Measurements from ENCODE around the gene RYR1. TPM values are rescaled to one million over a fixed set of nuclear protein-coding genes. Genes with fewer than 3 reads are reported as not detected.

Gene RYR1
- total and polyA plus RNA-seq, 4 donors = 2.8 to 7.6 (median 4.0) TPM

GRCh38 chr19:38389101-38389925, 44.2 kb upstream of the RYR1 start:
- H3K27me3 ChIP-seq (ENCODE audit: control insufficient read depth in 3 of 3, insufficient read depth in 3 of 3, low read length in 2 of 3) = peaks cover 0 to 81% (median 46%) of the 10 kb centered on the region in 3 donors
- no peak for ATAC-seq (ENCODE audit: insufficient read depth, low FRiP score)
- H3K9me3 ChIP-seq (ENCODE audit: control insufficient read depth in 4 of 4, insufficient read depth in 3 of 4, low read length in 3 of 4) = peaks cover 0 to 6% (median 0%) of the 10 kb centered on the region in 4 donors
- H3K4me1 ChIP-seq (ENCODE audit: control insufficient read depth in 5 of 5, insufficient read depth in 5 of 5, low read length in 5 of 5) = peaks cover 0 to 18% (median 0%) of the 10 kb centered on the region in 5 donors
- DNase-seq = no peak
- H3K9ac ChIP-seq (ENCODE audit: insufficient read depth in 1 of 2, low read length in 2 of 2) = no peak overlapping the region
- peak overlapping the region in 1 of 2 donors; percentile 47 for H3K27ac ChIP-seq (ENCODE audit: low read depth in 1 of 2, low read length in 1 of 2)
- TF ChIP-seq, protein P1, sequence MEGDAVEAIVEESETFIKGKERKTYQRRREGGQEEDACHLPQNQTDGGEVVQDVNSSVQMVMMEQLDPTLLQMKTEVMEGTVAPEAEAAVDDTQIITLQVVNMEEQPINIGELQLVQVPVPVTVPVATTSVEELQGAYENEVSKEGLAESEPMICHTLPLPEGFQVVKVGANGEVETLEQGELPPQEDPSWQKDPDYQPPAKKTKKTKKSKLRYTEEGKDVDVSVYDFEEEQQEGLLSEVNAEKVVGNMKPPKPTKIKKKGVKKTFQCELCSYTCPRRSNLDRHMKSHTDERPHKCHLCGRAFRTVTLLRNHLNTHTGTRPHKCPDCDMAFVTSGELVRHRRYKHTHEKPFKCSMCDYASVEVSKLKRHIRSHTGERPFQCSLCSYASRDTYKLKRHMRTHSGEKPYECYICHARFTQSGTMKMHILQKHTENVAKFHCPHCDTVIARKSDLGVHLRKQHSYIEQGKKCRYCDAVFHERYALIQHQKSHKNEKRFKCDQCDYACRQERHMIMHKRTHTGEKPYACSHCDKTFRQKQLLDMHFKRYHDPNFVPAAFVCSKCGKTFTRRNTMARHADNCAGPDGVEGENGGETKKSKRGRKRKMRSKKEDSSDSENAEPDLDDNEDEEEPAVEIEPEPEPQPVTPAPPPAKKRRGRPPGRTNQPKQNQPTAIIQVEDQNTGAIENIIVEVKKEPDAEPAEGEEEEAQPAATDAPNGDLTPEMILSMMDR (IDR thresholded peaks at IDR 0.05; ENCODE audit: control extremely low read depth, extremely low read depth) = no peak
- peaks cover 0 to 7% (median 2%) of the 10 kb centered on the region in 4 donors for H3K36me3 ChIP-seq (ENCODE audit: control insufficient read depth in 4 of 4, insufficient read depth in 4 of 4, low read length in 4 of 4)
- H3K4me3 ChIP-seq = peak overlapping the region; percentile 0
- 4 to 7% methylated on average over 25 to 27 of the region's 28 CpGs for WGBS, 2 donors

DNA sequence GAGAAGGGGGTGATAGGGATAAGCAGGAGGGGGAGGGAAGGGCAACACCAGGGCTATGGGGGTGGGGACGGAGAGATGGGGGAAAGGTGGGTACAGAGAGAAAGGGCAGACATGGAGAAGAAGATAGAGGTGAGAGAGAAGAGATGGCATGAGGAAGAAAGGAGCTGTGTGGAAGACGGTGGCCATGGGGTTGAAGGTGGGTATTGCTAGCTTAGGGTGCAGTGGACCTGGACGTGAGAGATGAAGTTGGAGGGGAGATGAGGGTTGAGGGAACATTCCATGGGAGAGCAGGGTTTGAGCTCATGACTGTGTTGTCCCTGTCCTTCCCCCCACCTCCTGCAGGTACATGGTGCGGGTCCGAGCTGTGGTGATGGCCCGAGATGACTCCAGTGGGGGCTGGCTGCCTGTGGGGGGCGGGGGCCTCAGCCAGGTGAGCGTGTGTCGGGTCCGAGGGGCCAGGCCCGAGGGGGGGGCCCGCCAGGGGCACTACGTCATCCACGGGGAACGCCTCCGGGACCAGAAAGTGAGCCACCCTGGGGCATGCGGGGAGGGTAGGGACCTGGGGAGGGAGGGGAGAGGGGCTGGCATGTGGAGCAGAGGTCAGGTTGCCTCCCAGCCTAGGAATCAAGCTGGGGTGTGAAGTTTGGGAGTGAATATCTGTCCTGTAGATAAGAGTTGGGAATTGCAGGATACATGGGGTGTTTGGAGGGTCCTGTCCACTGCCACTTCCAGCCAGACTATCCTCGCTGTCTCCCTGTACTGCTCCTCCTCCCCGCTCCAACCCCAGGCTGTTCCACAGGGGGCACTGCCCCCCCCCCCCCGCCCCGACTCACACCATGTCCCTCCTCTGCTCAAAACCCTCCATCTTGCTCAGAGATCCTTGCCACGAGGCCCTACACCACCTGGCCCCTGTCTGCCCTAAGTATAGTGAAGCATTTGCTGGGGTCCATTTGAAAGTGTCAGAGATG, 43.2 kb upstream of the RYR1 start:
- H3K27me3 ChIP-seq (ENCODE audit: control insufficient read depth in 3 of 3, insufficient read depth in 3 of 3, low read length in 2 of 3) = peaks cover under 1 to 81% (median 46%) of the 10 kb centered on the region in 3 donors
- no peak for ATAC-seq (ENCODE audit: insufficient read depth, low FRiP score)
- peaks cover 0 to 18% (median 0%) of the 10 kb centered on the region in 5 donors for H3K4me1 ChIP-seq (ENCODE audit: control insufficient read depth in 5 of 5, insufficient read depth in 5 of 5, low read length in 5 of 5)
- H3K9me3 ChIP-seq (ENCODE audit: control insufficient read depth in 4 of 4, insufficient read depth in 3 of 4, low read length in 3 of 4) = peaks cover 0 to 7% (median 0%) of the 10 kb centered on the region in 4 donors
- no peak overlapping the region for H3K4me3 ChIP-seq
- WGBS, 2 donors = 42 to 49% methylated on average over 21 of the region's 22 CpGs
- no peak for DNase-seq
- H3K36me3 ChIP-seq (ENCODE audit: control insufficient read depth in 4 of 4, insufficient read depth in 4 of 4, low read length in 4 of 4) = peaks cover 0 to under 1% (median 0%) of the 10 kb centered on the region in 4 donors
- no peak overlapping the region for H3K9ac ChIP-seq (ENCODE audit: insufficient read depth in 1 of 2, low read length in 2 of 2)
- H3K27ac ChIP-seq (ENCODE audit: low read depth in 1 of 2, low read length in 1 of 2) = no peak overlapping the region
- TF ChIP-seq, protein P1 (IDR thresholded peaks at IDR 0.05; ENCODE audit: control extremely low read depth, extremely low read depth) = no peak

DNA sequence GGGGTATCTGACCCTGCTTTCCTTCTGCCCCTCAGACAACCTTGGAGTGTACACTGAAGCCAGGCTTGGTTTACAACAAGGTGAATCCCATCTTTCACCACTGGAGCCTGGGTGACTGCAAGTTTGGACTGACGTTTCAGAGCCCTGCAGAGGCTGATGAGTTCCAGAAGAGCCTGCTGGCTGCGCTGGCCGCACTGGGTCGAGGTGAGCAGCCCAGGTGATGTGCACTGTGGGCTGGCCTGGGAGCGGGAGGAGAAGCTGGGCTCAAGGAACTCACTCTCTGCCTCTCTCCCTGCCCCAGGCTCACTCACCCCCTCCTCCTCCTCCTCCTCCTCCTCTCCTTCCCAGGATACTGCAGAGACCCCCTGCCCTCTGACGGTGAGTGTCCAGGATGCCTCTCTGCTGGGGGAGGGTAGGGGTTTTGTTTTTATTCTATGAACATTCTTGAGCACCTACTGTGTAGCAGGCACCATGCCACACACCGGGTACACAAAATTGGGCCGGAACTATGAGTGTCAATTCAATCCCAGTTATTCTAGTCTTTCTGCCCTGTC, 41.5 kb upstream of the RYR1 start:
- no peak for DNase-seq
- TF ChIP-seq, protein P1 (IDR thresholded peaks at IDR 0.05; ENCODE audit: control extremely low read depth, extremely low read depth) = no peak
- no peak overlapping the region for H3K4me3 ChIP-seq

More for the DNA sequence above, 41.5 kb upstream of the RYR1 start:
- Histone ChIP-seq H3K36me3 (ENCODE audit: control insufficient read depth in 4 of 4, insufficient read depth in 4 of 4, low read length in 4 of 4) (no peaks in the 10 kb centered on the region), H3K27me3 (ENCODE audit: control insufficient read depth in 3 of 3, insufficient read depth in 3 of 3, low read length in 2 of 3) (peaks cover 6 to 83% (median 49%) of the 10 kb centered on the region in 3 donors), H3K27ac (ENCODE audit: low read depth in 1 of 2, low read length in 1 of 2) (no peak overlapping the region), H3K9ac (ENCODE audit: insufficient read depth in 1 of 2, low read length in 2 of 2) (no peak overlapping the region), H3K9me3 (ENCODE audit: control insufficient read depth in 4 of 4, insufficient read depth in 3 of 4, low read length in 3 of 4) (peaks cover 0 to 4% (median 0%) of the 10 kb centered on the region in 4 donors), H3K4me1 (ENCODE audit: control insufficient read depth in 5 of 5, insufficient read depth in 5 of 5, low read length in 5 of 5) (peaks cover 0 to 7% (median 0%) of the 10 kb centered on the region in 5 donors)
- WGBS, 2 donors = 68 to 70% methylated on average over 8 of the region's 8 CpGs
- ATAC-seq (ENCODE audit: insufficient read depth, low FRiP score) = no peak
